Heart right ventricle (tissue), 16 donors: Measurements from ENCODE around the gene HERC6. TPM values are rescaled to one million over a fixed set of nuclear protein-coding genes. Genes with fewer than 3 reads are reported as not detected.

Source experiments
- ATAC-seq, 8 donors: fragments of 200-7000 bp; cut with Tn5 transposase; one replicate each; pipeline ENCODE4 v1.9.1; 2020; ENCODE audit warnings: mild to moderate bottlenecking in 8 of 8, moderate library complexity in 8 of 8, moderate number of reproducible peaks in 1 of 8
- DNase-seq, 2 donors: peaks; one replicate each; pipeline ENCODE4 v3.0.0-alpha.2; 2020
- H3K27ac ChIP-seq, 10 donors: fragments of 200-600 bp; sonication (generic) in 2 of 10; one replicate each; pipeline versions ENCODE4 v1.5.0 to v1.8.0; 2020 to 2022; ENCODE audit warnings: mild to moderate bottlenecking in 3 of 10
- H3K27me3 ChIP-seq, 7 donors: fragments of 200-600 bp; one replicate each; pipeline ENCODE4 v1.8.0; 2021 to 2022; ENCODE audit warnings: mild to moderate bottlenecking in 2 of 7
- H3K36me3 ChIP-seq, 9 donors: fragments of 200-600 bp; sonication (generic) in 1 of 9; one replicate each; pipeline versions ENCODE4 v1.5.0 to v1.8.0; 2020 to 2022; ENCODE audit warnings: mild to moderate bottlenecking in 2 of 9
- H3K4me1 ChIP-seq, 9 donors: fragments of 200-600 bp; sonication (generic) in 1 of 9; one replicate each; pipeline versions ENCODE4 v1.5.0 to v1.8.0; 2020 to 2022; ENCODE audit warnings: mild to moderate bottlenecking in 4 of 9
- H3K4me3 ChIP-seq, 10 donors: fragments of 200-600 bp; sonication (generic) in 2 of 10; one replicate each; pipeline versions ENCODE4 v1.5.0 to v1.8.0; 2020 to 2022; ENCODE audit warnings: mild to moderate bottlenecking in 7 of 10, moderate library complexity in 2 of 10
- H3K9me3 ChIP-seq, 11 donors: fragments of 200-600 bp in 10 of 11; sonication (generic) in 2 of 11; one replicate each; pipeline versions ENCODE4 v1.5.0 to v1.8.0; 2013 to 2022; ENCODE audit warnings: mild to moderate bottlenecking in 2 of 11, control low read depth in 1 of 11, moderate library complexity in 1 of 11
- CTCF ChIP-seq, 9 donors: fragments of 200-600 bp; sonication (generic) in 2 of 9; IDR thresholded peaks; one replicate each; pipeline versions ENCODE4 v1.5.0 to v1.8.0; 2021 to 2022; ENCODE audit warnings: antibody characterized with exemption in 9 of 9, mild to moderate bottlenecking in 5 of 9, moderate library complexity in 1 of 9
- WGBS, 2 donors: extraction: QIAGEN DNeasy Blood & Tissue Kit; methylation state at CpG; one replicate each; pipeline ENCODE4 v1.1.7; 2013; ENCODE audit warnings: inconsistent platforms in 1 of 2; 5-methylcytosine and 5-hydroxymethylcytosine counted together
- intact Hi-C, 10 donors: fragments of 100-400 bp; cut with DNase I; formaldehyde crosslinking; loops; one replicate each; pipeline versions ENCODE4 v1.11.1 to v1.14.2; 2022
- polyA plus RNA-seq, 2 donors: library from polyadenylated mRNA; stranded (reverse); fragments of 200-250 nt; gene quantifications; one replicate each; pipeline ENCODE4 v1.2.3, GENCODE V29; 2013
- total RNA-seq, 10 donors: library from RNA; stranded (reverse); fragmentation: NEBNext Ultra II Directional in 3 of 10; extraction: Animal tissue kit (Norgen Biotek cat#: 25700) in 3 of 10; gene quantifications; one replicate each; pipeline versions ENCODE4 v1.2.1 to v1.2.4, GENCODE V29; 2021 to 2023
- donor health status: Arrhythmogenic right ventricular cardiomyopathy.
- donor health status: ischemic (EF 13 %, LVEDD 7.1; RV severe dilation, severe dysfunction).
- donor health status: healthy with polysubstance abuse.
- donor health status: DM: no; HTN: yes; CAD: no.
- donor health status: DM: no; HTN: no; CAD: no.
- donor health status: ischemic (EF 25% LVEDD 6.9; RV normal size, moderate dysfunction).
- donor health status: ischemic (EF 25% LVEDD 5.7; RV mildly dilated, moderate dysfunction).
- donor health status: healthy.
- donor health status: DM: yes; HTN: yes; CAD: no.
- donor health status: Ischemic cardiomyopathy.
- donor health status: ischemic (EF 35%, LVEDD 5.7; RV mildly dilated, moderate dysfunction).
- donor health status: nonischemic (EF 11% LVEDD 7.7; RV severe dilation, severe dysfunction).
- donor health status: DM: yes; HTN: yes; CAD: no.
- donor health status: PGD.
- donor health status: ischemic (EF 29% LVEDD 5.4; RV normal size, mild dysfunction).
- donor health status: nonischemic (EF 23%, LVEDD 6.1; RV moderate dilation, normal function).

HERC6 gene
- total and polyA plus RNA-seq, 12 donors: 1.8 to 20.0 (median 14.6) TPM

DNA sequence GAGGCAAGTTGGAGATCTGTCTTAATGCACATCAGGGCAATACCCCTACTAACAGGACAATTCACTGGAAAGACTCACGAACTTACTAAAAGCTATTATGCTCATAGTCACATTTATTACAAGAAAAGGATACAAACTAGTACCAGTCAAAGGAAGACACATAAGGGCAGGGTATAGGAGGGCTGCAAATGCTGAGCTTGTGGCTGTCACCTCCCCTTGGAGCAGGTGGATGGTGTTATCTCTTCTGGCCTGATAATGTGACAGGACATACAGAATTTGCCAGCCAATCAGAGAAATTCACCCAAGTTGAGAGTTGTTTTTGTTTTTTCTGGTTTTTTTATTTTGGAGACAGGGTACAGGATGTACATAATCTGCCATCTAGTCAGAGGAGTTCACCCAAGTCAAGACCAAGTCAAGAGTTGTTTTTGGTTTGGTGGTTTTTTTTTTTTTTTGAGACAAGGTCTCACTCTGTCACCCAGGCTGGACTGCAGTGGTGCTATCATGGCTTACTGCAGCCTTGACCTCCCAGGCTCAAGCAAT, 87.1 kb downstream of the HERC6 start:
- H3K27ac ChIP-seq: no peak overlapping the region
- intact Hi-C loops: no loop called here
- ATAC-seq (no peak), DNase-seq (no peak)
- no peak overlapping the region for H3K4me3 ChIP-seq
- no peaks in the 10 kb centered on the region for H3K27me3 ChIP-seq
- no peaks in the 10 kb centered on the region for H3K4me1 ChIP-seq
- 89 to 95% methylated on average over 1 of the region's 1 CpG for WGBS, 2 donors
- no peaks in the 10 kb centered on the region for H3K9me3 ChIP-seq
- H3K36me3 ChIP-seq: peaks cover 0 to 93% (median 23%) of the 10 kb centered on the region in 9 donors
- no peak for TF ChIP-seq CTCF (IDR thresholded peaks at IDR 0.05)

- TF ChIP-seq CTCF (IDR thresholded peaks at IDR 0.05): no peak
- Histone ChIP-seq H3K4me3 (no peak overlapping the region), H3K36me3 (peaks cover 0 to 93% (median 21%) of the 10 kb centered on the region in 9 donors), H3K9me3 (no peaks in the 10 kb centered on the region), H3K27ac (no peak overlapping the region), H3K4me1 (no peaks in the 10 kb centered on the region), H3K27me3 (no peaks in the 10 kb centered on the region)
- no peak for DNase-seq
- ATAC-seq: no peak
- 71 to 74% methylated on average over 2 of the region's 2 CpGs for WGBS, 2 donors
- intact Hi-C loops: no loop called here
Measured at GRCh38 chr4:88467392-88467791, 88.7 kb downstream of the HERC6 start.

DNA sequence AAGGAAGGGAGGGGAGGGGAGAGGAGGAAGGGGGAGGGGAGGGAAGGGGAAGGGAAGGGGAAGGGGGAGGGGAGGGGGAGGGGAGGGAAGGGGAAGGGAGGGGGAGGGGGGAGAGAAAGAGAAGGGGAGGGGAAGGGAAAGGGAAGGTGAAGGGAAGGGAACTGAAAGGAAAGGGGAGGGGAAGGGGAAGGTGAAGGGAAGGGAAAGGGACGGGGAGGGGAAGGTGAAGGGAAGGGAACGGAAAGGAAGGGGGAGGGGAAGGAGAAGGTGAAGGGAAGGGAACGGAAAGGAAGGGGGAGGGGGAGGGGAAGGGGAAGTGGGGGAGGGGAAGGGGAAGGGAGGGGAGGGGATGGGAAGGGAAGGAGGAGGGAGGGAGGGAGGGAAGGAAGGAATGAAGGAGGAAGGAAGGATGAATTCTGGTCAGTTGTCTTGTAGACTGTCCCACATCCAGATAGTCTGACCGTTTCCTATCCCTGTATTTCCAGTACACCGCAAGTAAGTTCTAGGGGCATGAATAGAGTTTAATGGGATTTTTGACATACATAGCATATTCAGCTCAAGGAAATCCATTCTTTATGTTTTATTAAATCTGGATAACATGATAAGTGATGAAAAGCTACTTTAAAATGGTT, 98.7 kb downstream of the HERC6 start:
- DNase-seq (no peak), ATAC-seq (no peak)
- peaks cover 0 to 7% (median 0%) of the 10 kb centered on the region in 9 donors for H3K4me1 ChIP-seq
- no peak overlapping the region for H3K4me3 ChIP-seq
- intact Hi-C loops: no loop called here
- H3K27me3 ChIP-seq: no peaks in the 10 kb centered on the region
- WGBS, 2 donors: 90 to 97% methylated on average over 2 to 5 of the region's 5 CpGs
- H3K36me3 ChIP-seq: peaks cover 0 to 63% (median 5%) of the 10 kb centered on the region in 9 donors
- TF ChIP-seq CTCF (IDR thresholded peaks at IDR 0.05): no peak
- no peaks in the 10 kb centered on the region for H3K9me3 ChIP-seq
- H3K27ac ChIP-seq: no peak overlapping the region

DNA sequence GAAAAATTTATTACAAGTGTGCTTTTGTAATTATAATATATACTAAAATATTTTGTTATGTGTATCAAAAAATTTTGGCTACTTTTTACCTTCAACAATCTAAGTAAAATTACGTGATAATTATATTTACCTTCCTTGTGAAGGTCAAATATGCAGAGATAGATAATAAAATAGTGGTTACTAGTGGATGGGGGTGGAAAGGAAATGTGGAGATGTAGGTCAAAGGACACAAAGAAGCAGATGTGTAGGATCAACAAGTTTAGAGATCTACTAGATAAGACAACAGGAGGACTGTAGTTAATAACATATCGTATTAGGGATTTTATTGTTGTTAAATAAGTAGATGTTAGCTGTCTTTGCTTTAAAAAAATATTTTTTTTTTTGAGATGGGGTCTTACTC, 99.6 kb downstream of the HERC6 start:
- intact Hi-C loops: no loop called here
- H3K27me3 ChIP-seq: no peaks in the 10 kb centered on the region
- WGBS, 2 donors: 95 to 98% methylated on average over 2 of the region's 2 CpGs
- no peak overlapping the region for H3K4me3 ChIP-seq
- TF ChIP-seq CTCF (IDR thresholded peaks at IDR 0.05): no peak
- no peaks in the 10 kb centered on the region for H3K9me3 ChIP-seq
- no peak overlapping the region for H3K27ac ChIP-seq
- no peak for ATAC-seq
- H3K4me1 ChIP-seq: peaks cover 0 to 7% (median 0%) of the 10 kb centered on the region in 9 donors
- H3K36me3 ChIP-seq: peaks cover 0 to 54% (median 5%) of the 10 kb centered on the region in 9 donors
- DNase-seq: no peak
